GM12892 (cell line): ENCODE results near the gene SLMAP.

Experiments used
- POLR2AphosphoS5 ChIP-seq: IDR thresholded peaks from 2 replicates; pipeline ENCODE4 v1.6.1; 2011; ENCODE audit warnings: low read depth, low read length, control low read depth
- TAF1 ChIP-seq: IDR thresholded peaks from 2 replicates; pipeline ENCODE4 v1.6.1; 2011; ENCODE audit warnings: low read depth, mild to moderate bottlenecking, control low read depth, low read length, borderline replicate concordance

DNA sequence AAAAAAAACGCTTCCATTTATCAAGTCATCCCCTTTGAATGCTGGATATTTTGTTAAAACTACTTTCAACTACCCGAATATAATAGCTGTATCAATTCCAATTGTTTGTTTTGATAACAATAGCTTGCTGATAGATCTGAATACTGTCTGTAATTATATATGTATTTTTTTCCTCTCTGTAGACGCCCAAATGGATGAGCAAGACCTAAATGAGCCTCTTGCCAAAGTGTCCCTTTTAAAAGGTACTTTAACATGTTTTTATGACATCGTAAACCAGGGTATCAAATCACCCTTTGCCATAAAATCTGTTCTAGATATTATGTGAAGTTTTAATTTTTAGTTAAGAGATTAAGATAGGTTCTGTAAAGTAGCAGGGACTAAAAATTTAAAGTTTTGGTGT lies 140.6 kb downstream of the SLMAP start:
- TF ChIP-seq TAF1: no peak
- no peak for TF ChIP-seq POLR2AphosphoS5
